Activated effector memory CD4-positive, alpha-beta T cell treated with anti-CD3 and anti-CD28 coated beads, Interleukin-2, amount 50 U/mL, for 16 hours (primary cell): ENCODE data around the gene COPB1.

Source experiments
- DNase-seq: peaks from one replicate; pipeline ENCODE4 v3.0.0-alpha.2; 2020

COPB1 gene

DNA sequence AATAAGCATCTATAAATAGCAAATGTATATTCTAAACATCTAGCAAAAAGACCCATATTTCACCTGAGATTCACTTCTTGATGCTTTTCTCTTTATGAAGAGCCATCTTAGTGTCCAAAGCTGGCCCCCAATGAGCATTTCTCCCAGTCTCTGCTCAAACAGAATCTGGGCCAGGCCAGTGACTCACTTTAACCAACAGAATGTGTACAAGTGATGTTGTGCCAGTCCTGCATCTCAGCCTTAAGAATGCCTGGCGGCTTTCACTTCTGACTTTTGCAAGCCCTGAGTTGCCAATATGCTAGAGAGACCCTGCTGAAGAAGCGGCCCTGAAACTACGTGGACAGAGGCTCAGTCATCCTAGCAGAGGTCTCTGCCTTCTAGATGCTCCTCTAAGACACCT, 6.9 kb upstream of the COPB1 start:
- no peak for DNase-seq

DNA sequence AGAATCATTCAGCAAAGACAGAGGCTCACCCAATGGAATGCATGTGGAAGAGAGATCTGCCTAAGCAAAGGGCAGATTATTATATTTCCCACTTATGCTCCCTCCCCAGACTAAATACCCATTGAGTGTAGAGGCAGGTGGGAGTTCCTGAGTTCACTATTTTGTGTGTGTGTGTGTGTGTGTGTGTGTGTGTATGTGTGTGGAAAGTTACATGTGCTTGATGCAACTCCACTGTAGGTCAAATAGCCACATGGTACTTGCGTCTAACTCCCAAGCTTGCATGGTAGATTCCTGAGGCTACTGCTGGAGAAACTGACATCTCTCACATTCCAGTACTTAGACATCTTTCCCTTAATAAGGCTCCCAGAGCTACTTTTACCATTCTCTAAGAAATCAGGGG, 3.4 kb upstream of the COPB1 start:
- no peak for DNase-seq

DNA sequence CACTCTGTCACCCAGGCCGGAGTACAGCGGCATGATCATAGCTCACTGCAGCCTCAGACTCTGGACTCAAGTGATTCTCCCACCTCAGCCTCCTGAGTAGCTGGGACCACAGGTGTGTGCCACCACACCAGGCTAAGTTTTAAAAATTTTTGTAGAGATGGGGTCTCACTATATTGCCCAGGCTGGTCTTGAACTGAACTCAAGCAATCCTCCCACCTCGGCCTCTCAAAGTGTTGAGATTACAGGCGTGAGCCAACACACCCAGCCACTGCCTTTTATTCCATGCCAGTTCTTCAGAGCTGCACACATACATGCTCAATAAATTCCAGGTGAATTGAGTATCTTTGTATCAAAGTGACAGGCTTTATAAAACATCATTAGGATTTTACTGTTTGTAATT, 2.4 kb upstream of the COPB1 start:
- DNase-seq, result no peak

DNA sequence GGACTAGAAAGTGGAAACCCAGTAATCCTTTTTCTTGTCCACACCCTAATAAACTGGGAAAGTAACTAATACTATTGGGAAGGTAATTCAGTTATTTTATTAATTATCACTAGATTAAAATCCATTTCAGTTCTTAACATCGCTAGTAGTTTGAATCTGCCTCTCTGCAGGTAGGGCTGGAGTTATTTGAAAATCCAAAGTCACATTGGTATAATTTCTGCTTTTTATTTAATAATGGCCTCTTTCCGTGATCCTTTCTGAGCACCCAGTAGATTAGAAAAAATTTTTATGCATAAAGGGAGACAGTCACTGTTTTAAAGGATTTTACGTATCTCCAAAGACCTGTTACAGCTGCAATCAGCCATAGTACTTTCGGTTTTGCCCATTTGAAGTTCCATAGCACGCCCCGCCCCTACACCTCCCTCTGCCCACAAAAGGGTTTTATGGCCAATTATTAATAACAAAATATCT, 605 bp upstream of the COPB1 start:
- DNase-seq, result peak; percentile 85

DNA sequence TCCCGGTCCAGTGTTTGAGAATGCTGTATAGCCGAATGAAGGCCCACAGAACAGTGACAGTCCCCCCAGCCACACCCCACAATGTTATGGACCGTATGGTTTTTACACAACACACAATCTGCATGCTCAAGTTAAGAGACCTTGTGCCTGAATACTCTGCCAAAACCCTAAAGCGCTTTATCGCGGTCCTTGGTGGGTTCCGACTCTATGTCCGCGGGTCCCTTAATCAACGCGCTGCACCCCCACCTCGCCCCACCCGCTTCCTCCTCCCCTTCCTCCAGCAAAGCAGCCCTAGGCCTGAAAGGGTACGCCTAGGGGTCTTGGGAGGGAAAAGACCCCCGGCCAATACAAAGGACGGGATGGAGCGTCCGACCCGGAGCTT, 442 bp downstream of the COPB1 start:
- DNase-seq, result peak; percentile 79

DNA sequence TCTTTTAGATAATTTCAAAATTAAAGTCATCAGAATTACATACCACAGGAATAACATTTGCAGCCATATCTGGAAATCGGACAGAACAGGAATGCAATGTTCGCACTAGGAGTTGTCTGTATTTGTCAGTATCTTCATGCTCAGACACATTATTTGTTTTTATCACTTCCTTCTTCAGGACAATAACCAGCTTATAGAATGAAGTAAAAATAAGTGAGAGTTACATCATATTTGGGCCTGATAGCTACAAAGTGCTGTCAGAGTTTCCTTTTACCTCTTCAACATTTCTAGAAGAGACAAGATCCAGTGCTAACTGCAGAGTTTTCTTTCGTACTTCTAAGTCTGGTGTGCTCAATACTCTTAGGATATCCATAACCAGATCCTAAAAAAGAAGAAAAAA, 18.9 kb downstream of the COPB1 start:
- DNase-seq, result no peak

DNA sequence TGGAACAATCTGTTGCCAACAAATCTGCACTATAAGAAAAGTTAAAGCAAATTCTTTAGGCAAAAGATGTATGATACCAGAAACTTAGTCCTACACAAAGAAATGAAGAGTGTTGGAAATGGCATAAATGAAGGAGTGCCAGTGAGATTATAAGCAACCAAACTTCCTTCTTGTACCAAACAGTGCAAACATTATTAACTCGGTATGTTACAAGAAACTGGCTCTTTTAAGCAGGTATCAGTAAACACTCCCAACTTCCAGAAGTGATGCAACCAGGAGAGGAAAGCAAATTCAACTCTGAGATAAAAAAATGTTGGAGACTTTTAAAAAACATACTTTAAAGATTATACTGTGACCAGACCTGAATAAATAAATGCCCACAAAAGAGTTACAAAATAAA, 28.5 kb downstream of the COPB1 start:
- DNase-seq, result no peak

DNA sequence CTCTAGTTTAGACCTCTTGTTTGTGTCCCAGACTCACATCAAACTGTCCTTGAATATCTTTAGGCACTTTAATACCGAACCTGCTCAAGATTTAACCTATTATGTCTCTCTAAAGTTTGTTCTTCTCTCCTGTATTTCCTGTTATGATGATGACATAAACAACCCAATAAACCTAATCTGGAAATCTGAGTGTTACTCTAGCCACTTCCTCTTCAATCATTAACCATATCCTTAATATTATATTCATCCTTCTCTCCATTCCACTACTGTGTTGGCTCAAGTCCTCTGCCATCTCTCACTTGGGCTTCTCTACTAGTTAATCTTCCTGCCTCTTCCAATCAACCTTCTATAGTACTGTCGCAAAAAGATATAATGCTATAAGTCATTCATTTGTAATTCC, 36.0 kb downstream of the COPB1 start:
- no peak for DNase-seq

DNA sequence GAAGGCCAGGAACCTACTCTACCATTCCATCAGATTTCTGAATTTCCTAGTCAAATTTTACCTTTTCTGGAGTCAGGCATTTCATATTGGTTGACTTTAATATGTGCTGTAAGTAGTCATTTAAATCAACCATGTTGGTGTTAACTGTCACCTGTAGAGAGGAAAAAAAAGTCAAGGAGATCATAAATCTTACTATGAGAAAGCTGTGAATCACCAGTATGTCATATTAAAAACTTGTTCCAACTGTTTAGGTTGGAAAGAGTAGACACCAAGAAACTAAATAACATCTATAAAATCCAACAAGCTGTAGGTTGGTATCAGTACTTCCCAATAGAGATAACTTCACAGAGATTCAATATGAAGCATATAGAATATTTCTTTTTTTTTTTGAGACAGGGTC, 39.5 kb downstream of the COPB1 start:
- no peak for DNase-seq

DNA sequence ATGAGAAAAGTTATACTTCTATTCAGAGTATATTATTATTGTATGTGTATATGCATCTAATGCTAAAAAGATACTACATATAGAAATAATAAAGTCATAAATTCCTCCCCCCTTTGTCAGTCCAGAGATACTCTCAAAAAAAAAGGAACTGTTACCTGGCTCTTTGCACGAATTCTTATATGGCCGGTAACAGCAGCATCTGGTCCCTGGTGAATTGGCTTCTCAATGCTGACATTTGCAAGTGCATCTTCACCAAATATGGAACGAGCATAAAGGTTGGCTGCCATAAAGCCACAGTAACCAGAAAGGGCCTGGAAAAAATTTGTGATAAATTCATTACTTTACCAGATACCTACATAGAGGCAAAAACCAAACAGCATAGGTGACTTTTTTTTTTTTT, 41.2 kb downstream of the COPB1 start:
- no peak for DNase-seq

DNA sequence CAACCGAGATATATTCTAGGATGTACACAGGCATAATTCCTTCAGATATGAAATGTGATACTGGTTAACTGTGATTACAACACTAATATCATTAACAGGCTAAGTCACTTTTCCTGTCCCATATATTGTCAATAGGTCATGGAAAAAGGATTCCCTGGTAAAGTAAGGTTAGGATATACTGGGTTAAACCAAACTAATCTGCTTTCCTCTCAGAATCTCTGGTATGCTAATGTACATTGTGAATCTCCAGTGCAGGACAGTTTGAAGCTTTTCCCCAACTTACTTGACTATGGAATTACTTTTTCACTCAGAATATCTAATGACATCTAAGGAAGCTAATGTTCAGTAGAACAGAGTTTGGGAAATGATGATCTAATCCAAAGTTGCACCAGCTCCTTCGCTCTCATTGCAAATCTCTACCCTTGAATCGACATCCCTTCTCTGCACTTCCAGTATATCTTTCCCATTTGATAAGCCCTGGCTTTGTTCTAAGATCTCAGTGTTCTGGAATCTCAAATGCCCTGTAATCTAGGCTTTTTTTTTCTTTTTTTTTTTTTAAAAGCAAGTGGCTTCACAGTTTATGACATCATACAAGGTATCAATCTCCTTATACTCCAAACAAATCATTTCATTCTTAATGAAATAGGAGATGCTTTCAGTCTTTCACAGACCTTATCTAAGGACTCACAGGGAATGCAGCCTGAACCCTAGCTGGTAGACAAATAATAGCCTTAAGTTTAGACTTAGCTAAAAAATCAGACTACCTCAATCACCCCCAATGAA, 43.8 kb downstream of the COPB1 start:
- no peak for DNase-seq

DNA sequence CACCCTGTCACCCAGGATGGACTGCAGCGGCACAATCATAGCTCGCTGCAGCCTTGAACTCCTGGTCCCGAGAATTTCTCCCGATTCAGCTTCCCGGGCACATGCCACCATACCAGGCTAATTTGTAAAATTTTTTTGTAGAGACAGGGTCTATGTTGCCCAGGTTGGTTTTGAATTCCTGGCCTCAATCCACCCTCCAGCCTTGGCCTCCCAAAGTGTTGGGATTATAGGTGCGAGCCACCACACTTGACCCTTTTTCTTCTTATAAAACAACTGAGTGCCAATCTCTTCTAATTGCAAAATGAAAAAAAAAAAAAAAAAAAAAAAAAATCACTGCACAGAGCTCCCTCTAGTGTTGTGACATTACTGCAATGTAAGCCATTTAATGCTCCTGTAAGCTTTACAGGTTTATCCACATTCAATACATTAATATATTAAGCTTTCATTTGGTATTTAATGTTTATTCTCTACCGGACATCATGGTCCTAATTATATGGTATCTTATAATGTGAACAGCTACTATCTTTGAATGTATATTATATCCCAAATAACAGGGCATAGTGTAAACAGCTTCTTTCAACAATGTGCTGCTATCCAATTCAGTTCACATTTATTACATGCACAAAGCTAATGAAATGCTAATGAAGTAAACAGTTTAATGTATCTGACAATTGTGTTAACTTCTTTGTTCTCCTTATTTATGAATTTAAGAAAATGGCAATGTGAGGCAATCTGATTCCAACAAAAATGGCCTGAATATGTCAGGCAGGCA, 44.6 kb downstream of the COPB1 start:
- no peak for DNase-seq

DNA sequence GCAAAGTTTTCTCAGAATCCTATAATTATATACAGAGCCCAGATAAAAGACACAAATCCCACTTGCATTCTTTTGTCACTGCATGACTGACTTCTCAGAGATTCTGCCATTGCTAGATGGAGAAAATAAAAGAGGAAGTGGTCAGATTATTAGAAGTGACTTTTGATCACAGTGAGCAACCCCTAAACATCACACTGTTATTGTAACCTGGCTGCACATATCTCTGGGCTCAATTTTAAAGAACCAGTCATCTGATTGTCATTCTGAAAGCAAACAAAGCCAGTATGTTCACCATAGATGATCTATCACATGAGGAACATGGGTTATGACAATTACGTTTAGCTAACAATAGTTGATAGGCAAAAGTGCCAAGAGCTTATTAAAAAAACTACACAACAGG, 47.8 kb downstream of the COPB1 start:
- DNase-seq, result no peak

DNA sequence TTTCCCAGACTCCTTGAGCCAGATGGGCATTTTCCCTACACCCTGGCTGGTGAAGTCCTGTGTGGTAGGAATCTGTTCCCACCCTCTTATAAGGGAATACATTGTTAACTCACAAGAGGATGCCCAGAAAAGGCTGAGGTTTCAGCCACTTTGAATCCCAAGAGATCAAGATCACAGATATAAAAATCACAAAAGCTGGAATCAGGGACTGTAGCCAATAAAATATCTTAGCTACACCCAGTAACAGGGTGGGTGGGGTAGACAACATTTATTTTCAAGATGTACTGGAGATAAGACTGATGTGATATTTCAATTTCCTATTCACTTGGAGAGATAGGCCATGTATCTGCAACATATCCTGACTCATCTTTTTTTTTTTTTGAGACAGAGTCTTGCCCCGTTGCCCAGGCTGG, 50.3 kb downstream of the COPB1 start:
- DNase-seq, result no peak

DNA sequence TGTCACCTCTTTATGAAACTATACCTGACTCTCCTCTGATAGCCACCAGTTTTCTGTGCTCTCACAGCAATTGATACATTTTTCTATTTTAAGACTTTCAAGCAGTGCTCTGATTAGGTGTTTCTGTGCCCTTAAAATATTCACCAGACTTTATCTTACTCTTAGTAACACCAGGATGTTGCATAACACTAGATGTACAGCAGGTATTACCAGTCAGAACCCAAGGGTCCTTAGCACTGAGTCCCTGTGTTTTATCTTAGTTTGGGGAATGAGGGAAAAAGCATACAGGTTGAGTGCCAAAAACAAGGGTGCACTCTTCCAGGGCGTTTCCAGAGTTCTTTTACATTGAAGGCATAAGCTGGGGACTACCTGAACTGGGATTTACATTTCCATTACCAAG, 51.4 kb downstream of the COPB1 start:
- DNase-seq, result no peak

DNA sequence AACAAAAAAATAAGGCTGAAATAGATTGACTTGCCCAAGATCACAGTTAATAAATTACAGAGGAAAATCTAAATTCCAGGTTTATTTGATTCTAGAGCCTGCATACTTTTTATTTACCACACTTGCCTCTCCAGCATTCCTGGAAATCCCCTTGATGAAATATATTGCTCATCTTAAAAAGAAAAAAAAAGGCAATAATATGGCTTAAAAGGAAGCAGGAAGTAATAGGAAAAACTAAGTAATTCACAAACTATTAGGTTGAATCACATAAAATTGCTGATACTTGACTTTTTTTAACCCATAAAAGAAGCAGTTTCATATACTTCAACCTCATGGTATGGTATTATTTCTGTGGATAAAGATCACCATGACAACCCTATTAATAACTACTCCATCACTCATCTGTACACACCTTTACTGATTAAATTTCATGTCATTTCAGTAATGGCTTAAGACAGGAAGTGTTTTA, 52.9 kb downstream of the COPB1 start:
- DNase-seq, result no peak

DNA sequence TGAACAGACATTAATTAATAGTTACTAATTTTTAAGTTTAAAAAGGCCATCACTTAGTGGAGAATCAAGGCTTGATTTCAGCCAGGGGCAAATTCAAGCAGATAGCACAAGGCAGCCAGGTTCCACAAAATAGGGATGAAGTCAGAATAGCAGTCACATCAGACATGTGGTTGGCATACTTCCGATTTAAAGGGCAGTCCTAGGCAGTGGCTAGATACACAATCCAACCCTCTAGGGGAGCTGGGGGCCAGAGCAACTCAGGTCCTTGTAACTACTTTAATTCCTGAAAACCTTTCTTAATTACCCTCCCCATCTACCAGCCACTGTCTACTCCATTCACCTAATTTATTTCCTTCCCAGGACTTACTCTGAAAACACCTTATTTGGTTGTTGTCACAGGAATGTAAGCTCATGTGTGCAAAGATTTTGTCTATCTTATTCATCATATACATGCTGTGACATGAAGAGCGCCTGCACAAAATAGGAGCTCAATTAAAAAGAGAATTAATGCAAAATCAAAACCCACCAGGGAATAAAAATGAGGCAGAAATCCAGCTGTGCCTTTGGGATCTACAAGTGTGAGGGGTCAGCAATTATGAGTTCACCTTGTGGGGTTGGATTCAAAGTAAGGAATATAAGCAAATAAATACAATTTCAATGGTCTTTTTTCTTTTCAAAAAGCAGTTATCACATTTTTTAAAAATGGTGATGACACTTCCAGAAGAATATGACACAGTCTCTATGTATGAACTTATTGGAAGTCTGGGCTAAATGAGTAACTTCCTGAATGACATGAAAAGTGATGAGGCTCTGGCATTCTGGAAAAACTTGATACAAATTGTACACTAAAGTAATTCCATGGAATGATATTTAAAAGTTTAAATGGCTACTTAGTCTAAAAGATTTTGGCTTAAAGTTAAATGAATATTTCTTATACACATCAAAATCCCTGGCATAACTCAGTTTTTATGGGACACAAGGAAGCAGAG, 53.8 kb downstream of the COPB1 start:
- no peak for DNase-seq

DNA sequence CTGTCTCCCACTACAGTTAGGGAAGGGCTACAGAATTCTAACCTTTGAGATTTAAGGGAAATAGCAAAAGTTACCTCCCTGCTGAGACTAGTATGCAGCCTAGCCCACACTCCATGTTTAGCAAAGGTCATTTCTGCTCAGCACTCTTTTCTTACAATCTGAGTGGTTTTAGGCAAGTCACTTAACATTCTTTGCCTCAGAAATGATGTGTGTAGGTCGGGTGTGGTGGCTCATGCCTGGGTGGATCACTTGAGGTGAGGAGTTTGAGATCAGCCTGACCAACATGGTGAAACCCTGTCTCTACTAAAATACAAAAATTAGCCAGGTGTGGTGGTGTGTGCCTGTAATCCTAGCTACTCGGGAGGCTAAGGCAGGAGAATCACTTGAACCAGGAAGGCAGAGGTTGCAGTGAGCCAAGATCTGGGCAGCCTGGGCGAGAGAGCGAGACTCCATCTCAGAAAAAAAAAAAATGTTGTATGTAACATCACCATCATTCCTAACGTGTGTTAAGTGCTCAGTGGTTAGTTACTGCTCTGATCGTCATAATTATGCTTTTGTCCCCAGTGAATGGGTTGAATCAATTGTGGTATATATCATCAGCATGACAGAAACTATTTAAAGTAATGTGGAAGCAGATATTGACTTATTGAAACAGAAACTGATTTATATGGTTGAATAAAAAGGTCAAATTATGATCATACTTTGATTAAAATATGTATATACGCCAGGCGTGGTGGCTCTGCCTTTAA, 55.0 kb downstream of the COPB1 start:
- no peak for DNase-seq

DNA sequence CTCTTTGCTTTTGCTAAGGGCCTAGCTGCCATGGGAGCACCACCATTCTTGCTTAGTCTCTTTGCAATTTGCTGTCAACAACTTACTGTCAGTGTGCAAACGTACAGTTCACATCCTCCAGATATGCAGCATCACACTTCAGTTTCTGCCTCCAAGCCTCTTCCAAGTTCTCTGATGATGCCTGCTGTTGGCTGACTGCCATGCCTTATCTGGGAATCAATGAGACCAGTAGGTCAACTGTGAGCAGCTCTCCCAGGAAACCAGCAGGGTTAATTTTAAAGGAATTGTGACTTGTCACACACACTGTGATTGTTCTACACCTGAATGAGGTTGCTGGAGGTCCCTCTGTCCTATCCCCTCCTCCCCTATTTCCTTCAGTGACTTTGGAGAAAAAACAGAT, 56.0 kb downstream of the COPB1 start:
- DNase-seq, result no peak

DNA sequence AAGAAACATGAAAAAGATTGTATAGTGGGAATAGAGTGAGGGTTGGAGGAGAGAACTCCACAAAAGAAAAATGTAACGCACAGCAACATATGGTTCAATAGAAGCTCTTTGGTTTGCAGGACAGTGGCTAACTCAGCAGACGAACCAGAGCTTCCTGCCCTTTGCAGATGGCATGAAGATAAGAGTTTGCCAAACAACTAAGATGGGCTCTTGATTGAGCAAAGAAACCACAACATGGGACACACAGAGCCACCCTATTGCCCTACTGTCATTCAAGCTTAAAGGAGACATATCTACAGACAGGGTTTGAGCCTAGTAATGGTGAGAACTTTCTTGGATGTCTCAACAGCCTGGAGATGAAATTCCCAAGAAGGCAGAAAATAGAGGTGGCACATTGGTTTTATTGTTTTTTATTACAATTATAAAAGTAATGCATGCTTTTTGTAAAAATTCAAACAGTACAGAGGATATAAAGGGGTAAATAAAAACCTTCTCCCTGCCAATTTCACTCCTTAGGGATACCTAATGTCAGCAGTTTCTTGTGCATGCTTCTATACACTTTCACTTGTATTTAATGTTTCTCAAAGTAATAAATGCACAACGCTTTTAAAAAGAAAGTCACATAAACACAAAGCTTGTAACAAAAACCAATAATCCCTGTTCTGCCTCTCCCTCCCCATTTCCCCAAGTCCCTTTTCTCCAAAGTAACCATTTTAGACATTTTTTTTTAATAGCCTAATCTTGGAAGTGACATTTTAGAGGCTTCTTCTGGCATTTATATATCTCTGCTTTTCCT, 63.7 kb downstream of the COPB1 start:
- DNase-seq, result no peak

DNA sequence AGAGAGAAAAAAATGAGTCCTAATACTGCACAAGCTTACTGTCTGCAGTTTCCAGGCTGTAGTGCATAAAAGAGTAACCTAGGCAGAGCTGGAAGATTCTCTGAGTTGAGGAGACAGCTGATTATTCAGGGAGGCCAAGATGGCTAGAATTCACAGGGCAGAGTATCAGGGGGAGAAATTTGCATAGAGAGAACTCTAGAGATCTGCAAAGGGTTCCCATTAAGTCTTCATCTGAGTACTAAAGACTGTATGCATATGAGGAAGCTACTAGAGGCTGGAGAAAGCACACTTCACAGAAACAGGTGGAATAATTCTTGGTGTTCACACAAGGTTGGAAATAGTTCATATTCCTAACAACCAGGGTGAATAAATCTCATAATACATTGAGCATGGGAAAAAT, 74.0 kb downstream of the COPB1 start:
- no peak for DNase-seq

DNA sequence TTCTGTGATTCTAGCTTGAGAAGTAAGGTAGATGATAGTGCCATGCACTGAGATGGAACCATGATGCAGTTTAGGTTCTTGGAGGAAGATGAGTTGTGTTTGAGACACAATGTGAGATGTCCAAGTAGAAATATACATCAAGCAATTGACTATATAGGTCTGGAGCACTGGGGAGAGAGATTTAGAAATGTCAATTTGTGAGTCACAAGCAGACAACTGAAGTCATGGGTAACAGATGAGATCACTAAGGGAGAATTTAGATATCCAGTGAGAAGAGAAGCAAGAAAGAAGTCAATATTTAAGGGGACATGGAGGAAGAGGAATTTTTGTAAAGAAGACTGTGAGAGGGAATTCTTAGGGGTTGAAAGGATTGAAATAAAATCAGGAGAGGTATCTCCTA, 75.5 kb downstream of the COPB1 start:
- no peak for DNase-seq
